ENCODE measurements around the gene ERICH6B.

ERICH6B gene

GRCh38 chr13:45492538-45492937 is 123.0 kb downstream of the ERICH6B start:
- TF ChIP-seq EZH2phosphoT487 (IDR thresholded peaks at IDR 0.05; ENCODE audit: borderline replicate concordance, low read length) (no peak), CTCF (IDR thresholded peaks at IDR 0.05; ENCODE audit: low read depth, low read length, poor library complexity, severe bottlenecking) (no peak)

More at GRCh38 chr13:45492538-45492937, 123.0 kb downstream of the ERICH6B start:
- Histone ChIP-seq H3K4me3 (ENCODE audit: low read length) (no peak overlapping the region), H3K36me3 (ENCODE audit: control insufficient read depth, low read length) (peaks cover 35% of the 10 kb centered on the region), H3K4me1 (ENCODE audit: control insufficient read depth, low read length) (no peaks in the 10 kb centered on the region), H3K27ac (ENCODE audit: low read depth, low read length) (no peak overlapping the region), H3K9me2 (replicated peaks; ENCODE audit: control insufficient read depth, low read length) (no peaks in the 10 kb centered on the region), H4K20me1 (ENCODE audit: control insufficient read depth, insufficient read depth, low read depth, low read length) (no peaks in the 10 kb centered on the region), H3K79me2 (ENCODE audit: control insufficient read depth, low read length) (no peaks in the 10 kb centered on the region), H3K9me3 (ENCODE audit: control insufficient read depth, insufficient read depth, low read length) (no peaks in the 10 kb centered on the region), H3K4me2 (ENCODE audit: low read length) (no peak overlapping the region), H3K27me3 (ENCODE audit: control insufficient read depth, low read length) (no peaks in the 10 kb centered on the region), H3F3A (ENCODE audit: control insufficient read depth, insufficient read depth) (peaks cover 7% of the 10 kb centered on the region)
